ENCODE results near the gene NGB.

DNA sequence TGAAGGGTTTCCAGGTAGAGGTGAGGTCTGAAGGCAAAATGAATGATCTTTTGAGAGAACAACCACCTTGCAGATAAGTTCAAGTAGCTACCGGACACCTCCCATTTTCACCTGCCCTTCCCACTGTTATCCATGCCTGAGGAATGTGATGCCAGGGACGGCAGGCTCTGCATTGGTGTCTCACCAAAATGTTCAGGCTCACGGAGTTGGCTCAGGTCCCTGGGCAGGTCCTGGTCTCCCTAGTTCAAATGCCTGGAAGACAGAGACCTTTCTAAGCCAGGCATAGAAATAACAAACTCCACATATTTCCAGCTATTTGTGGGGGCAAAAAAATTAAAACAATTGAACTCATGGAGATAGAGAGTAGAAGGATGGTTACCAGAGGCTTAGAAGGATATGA is 53.5 kb downstream of the NGB start:
- TF ChIP-seq, protein P1, sequence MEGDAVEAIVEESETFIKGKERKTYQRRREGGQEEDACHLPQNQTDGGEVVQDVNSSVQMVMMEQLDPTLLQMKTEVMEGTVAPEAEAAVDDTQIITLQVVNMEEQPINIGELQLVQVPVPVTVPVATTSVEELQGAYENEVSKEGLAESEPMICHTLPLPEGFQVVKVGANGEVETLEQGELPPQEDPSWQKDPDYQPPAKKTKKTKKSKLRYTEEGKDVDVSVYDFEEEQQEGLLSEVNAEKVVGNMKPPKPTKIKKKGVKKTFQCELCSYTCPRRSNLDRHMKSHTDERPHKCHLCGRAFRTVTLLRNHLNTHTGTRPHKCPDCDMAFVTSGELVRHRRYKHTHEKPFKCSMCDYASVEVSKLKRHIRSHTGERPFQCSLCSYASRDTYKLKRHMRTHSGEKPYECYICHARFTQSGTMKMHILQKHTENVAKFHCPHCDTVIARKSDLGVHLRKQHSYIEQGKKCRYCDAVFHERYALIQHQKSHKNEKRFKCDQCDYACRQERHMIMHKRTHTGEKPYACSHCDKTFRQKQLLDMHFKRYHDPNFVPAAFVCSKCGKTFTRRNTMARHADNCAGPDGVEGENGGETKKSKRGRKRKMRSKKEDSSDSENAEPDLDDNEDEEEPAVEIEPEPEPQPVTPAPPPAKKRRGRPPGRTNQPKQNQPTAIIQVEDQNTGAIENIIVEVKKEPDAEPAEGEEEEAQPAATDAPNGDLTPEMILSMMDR (IDR thresholded peaks at IDR 0.05), result no peak
- TF ChIP-seq POLR2A (IDR thresholded peaks at IDR 0.05; ENCODE audit: low read depth) (no peak), POLR2AphosphoS5 (IDR thresholded peaks at IDR 0.05) (no peak)

Measured in esophagus muscularis mucosa (tissue), 3 donors.